ENCODE data around the gene IL12RB2. TPM values are rescaled to one million over a fixed set of nuclear protein-coding genes. Genes with fewer than 3 reads are reported as not detected.

Gene IL12RB2
- total and polyA plus RNA-seq, 2 experiments from 2014 or later: 0.79 to 1.7 TPM

- H3K4me3 Mint-ChIP-seq: no peak overlapping the region
- H3K4me2 ChIP-seq: peak overlapping the region; percentile 27; the same call in 1 of the 2 replicates
- peaks cover 19% of the 10 kb centered on the region for H3K4me1 ChIP-seq (ENCODE audit: insufficient read depth)
- ATAC-seq (no peak), DNase-seq (ENCODE audit: low spot score) (no peak)
- H3K79me2 ChIP-seq (replicated peaks; ENCODE audit: insufficient read depth): no peaks in the 10 kb centered on the region
- H3K27me3 ChIP-seq (ENCODE audit: insufficient read depth): no peaks in the 10 kb centered on the region
- no peaks in the 10 kb centered on the region for H3F3A ChIP-seq (replicated peaks; ENCODE audit: low read depth)
- H3K36me3 ChIP-seq (ENCODE audit: insufficient read depth): no peaks in the 10 kb centered on the region
- H3K9me3 Mint-ChIP-seq: peaks cover 4% of the 10 kb centered on the region; the same call in 2 of the 3 replicates
- no peaks in the 10 kb centered on the region for H4K20me1 ChIP-seq (replicated peaks; ENCODE audit: insufficient read depth)
- H2AFZ ChIP-seq: no peak overlapping the region
- no peak overlapping the region for H3K4me3 ChIP-seq
- H3K9me2 ChIP-seq (ENCODE audit: insufficient read depth): no peaks in the 10 kb centered on the region
- H3K27me3 Mint-ChIP-seq (ENCODE audit: insufficient read depth, low read depth, poor library complexity): peaks cover 1% of the 10 kb centered on the region
- TF ChIP-seq ZNF331 (CRISPR knock-in tag; IDR thresholded peaks at IDR 0.05; ENCODE audit: low read depth): no peak
- no peak for TF ChIP-seq JUNB (IDR thresholded peaks at IDR 0.05; ENCODE audit: unreplicated experiment)
- no peak for TF ChIP-seq STAT1 (IDR thresholded peaks at IDR 0.05; ENCODE audit: unreplicated experiment)
- no peak for TF ChIP-seq POLR2AphosphoS5 (IDR thresholded peaks at IDR 0.05; ENCODE audit: low read depth)
- TF ChIP-seq EZH2 (IDR thresholded peaks at IDR 0.05; ENCODE audit: low read depth, unreplicated experiment): no peak
- TF ChIP-seq ZNF462 (CRISPR knock-in tag; IDR thresholded peaks at IDR 0.05): no peak
- TF ChIP-seq REST (IDR thresholded peaks at IDR 0.05; ENCODE audit: unreplicated experiment): no peak
- no peak for TF ChIP-seq NANOG (IDR thresholded peaks at IDR 0.05; ENCODE audit: borderline replicate concordance)
- TF ChIP-seq CREB1 (CRISPR knock-in tag; IDR thresholded peaks at IDR 0.05; ENCODE audit: low read depth): no peak
- no peak for TF ChIP-seq ZNF114 (CRISPR knock-in tag; IDR thresholded peaks at IDR 0.05)
- TF ChIP-seq ETS1 (IDR thresholded peaks at IDR 0.05): no peak
- no peak for TF ChIP-seq EZH2phosphoT487 (IDR thresholded peaks at IDR 0.05; ENCODE audit: unreplicated experiment)
- TF ChIP-seq CTCF (conservative IDR thresholded peaks at IDR 0.05; ENCODE audit: low read depth in 2 of 2): no peak
- peaks cover 12% of the 10 kb centered on the region for H3K36me3 Mint-ChIP-seq (ENCODE audit: low read depth)
- H3K27ac ChIP-seq (ENCODE audit: low read depth): no peak overlapping the region
- peaks cover 18% of the 10 kb centered on the region for H3K4me1 Mint-ChIP-seq
- no peak overlapping the region for H3K27ac Mint-ChIP-seq
Measured at GRCh38 chr1:67377253-67377652, 69.6 kb downstream of the IL12RB2 start.
